Midbrain (tissue), 1 donor: Measurements from ENCODE around the gene DOLPP1.
A peak's percentile ranks its signal among the peaks of the same experiment; 100 is the strongest.

ENCODE experiments used
- DNase-seq: peaks from one replicate; lab custom pipeline; 2025; lab: John Stamatoyannopoulos, UW

Gene DOLPP1

DNA sequence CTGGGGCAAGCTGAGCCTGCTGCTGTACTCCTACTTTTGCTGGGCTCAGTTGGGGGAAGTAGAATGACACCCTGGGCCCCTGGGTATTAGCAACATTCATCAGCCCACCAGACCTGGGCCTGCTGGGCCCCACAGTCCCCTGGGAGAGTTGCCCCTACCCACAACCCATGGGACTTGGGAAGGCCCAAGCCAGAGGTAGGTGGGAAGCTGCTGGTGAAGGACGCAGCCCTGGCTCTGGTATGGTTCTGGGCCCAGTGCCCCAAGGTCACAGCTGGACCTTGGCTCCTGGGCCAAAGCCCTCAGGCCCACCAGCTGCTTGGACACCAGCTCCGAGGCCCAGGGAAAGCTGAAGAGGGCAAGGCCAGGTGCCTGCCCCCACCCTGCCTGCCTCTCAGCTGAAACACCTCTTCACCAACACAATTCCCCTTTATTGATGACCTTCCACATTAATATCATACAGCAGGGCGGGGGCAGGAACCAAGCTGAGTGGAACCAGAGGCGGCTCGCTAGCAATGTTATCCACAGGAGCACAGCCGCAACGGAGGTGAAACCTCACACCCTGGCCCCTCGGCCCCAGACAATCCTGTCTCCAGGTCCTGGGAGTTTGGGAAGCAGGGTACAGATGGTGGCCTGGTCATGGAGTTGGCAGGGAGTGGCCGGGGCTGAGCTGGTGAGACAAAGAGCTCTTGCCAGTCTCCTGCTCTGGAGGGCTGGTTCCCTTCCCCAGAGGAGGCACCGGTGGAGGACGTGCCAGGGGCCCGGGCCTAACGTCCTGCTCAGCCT, 13.7 kb downstream of the DOLPP1 start:
- no peak for DNase-seq

DNA sequence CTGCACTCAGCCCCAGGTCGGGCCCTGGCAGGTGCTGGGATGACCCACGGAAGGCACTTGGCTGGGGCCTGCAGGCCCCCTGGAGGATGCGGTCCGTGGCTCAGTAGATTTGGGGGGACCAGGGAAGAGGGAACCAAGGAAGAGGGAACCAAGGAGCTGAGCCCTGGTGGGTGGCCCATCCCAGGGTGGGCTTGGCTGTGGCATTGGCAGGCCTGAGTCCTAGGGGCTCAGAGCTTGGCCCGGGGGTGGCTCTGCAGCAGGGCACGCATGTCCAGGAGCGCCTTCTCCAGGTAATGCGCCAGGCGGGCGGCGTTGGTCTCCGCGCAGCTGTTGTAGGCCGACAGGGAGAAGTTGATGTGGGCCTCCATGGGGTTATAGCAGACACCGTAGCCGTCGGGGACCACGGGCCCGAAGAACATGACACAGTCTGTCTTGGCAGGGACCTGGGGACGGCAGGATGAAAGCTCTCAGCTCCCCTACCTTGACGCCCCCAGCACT, 14.3 kb downstream of the DOLPP1 start:
- DNase-seq: no peak

DNA sequence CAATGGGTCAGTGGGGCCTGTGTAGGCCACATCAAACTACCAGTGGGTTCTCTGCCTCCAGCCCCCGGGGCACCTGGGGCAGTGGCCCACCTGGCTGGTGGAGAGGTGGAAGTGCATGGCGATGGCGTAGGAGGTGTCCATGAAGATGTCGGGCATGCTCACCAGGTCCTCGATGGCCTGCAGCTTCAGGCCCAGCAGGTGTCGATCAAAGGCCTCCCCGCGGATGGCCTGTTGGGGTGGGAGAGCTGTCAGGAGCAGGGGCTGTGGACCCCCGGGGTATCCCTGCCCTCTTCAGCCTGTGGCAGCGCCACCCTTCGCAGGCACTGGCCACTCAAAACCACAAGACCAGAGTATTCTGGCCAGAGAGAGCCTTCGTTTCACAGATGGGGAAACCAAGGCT, 15.0 kb downstream of the DOLPP1 start:
- no peak for DNase-seq

DNA sequence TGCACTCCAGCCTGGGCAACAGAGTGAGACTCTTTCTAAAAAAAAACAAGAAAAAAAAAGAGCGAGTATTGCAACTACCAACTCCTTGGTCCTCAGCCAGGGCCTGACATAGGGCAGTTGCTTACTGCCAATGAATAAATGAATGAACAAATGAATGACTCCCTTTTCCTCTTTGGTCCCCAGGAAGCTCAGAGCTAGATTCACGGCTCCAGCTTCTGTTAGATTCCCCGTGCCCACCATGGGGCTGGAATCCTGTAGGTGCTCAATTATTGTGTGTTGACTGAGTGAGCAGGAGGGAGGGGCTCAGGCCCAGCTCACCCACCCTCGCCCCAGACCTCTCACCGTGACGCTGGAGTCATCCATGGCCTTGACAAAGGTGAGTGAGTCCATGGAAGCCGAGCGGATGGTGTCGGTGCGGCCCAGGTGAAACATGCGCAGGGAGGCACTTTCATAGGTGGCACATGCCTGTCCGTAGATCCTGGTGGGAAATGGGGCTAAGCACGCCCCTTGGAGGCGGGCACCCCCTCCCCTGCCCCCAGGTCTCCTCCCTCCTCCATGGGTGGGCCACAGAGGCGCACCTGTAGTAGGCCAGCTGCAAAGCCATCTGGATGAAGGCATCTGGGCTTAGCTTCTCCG, 16.9 kb downstream of the DOLPP1 start:
- no peak for DNase-seq

DNA sequence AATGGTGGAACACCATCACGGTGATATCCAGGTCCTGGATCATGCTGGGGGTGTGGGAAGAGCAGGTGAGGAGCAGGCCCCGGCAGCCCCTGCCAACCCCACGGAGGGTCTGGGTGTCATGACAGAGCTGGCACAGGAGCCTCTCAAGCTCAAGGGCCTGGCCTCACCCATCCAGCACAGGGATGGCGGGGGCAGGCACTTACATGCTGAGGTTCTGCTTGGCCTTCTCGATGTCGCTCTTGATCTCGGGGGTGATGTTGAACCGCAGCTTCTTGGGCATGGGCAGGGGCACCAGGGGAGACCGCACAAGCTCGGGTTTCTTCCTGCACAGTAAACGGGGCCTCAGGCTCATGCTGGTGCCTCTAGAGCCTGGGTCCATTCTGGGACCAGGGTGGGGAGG, 17.4 kb downstream of the DOLPP1 start:
- DNase-seq: no peak

DNA sequence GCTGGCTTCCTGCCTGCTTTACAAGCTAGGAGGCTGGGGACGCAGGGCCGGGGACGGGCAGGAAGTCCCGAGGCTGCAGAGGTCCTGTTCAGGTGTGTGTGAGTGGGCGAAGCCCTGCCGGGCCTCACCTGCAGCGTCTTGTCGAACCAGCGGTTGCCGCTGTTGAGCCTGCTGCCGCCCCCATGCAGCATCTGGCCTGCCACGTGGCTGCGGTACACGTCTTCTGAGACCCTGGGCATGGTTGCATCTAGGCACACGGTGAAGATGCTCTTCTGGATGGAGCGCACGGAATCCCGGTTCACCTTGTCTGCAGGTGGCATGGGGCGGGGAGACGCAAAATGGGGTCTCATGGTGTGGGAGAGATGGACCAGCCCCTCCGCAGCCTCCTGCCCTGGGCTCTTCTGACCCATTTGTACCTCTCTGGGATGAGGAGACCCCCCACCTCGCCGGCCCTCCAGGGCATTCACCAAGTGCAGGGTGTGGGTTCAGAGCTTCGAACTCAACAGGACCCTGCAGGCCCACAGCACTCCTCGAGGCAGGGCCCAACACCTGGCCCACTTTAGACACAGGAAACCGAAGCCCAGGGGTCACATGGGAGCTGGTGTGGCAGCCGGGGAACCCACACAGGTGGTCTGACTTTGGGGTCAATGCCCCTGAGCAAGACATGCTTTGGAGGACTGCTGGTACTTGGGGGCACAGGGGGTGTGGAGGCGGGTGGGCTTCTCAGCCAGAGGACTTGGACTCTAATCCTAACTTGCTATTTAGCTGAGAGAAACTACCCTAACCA, 19.7 kb downstream of the DOLPP1 start:
- no peak for DNase-seq

DNA sequence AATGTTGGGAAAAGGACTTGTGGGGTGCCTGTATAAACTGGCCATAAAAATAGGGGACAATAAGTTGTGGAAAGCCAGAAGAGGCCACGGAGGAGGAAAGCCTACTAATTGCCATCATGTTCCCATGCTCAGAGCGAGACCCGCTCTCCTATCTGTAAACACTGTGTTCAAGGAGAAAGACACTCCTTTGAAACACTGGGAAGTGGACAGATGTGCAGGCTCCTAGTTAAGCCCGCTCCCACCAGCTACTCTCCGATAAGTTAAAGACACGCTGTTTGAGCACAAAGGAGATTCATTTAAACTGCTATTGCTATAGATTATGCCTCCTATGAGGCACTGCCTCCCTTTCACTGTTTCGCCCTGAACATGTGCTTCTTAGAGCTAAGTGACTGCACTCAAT, 20.4 kb downstream of the DOLPP1 start:
- no peak for DNase-seq

DNA sequence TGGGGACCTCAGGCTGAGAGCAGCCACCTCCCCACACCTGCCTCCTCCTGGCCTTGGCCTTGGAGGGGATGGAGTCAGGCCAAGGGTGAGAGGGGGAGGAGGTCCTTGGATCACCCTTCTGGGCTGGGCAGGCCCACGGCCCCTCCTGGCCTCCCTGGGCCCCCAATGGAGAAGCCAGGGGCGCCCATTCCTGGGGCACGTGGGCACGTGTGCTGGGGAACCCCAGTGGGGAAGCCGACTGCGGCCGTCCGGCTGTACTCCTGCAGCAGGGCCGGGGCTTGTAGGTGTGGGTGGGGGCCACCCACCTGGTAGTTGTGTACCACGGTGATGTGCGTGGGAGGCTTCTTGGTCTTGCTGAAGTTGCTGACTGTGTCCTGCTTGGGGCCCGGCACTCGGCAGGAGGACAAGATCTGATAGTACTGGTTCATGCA, 21.2 kb downstream of the DOLPP1 start:
- DNase-seq: no peak

DNA sequence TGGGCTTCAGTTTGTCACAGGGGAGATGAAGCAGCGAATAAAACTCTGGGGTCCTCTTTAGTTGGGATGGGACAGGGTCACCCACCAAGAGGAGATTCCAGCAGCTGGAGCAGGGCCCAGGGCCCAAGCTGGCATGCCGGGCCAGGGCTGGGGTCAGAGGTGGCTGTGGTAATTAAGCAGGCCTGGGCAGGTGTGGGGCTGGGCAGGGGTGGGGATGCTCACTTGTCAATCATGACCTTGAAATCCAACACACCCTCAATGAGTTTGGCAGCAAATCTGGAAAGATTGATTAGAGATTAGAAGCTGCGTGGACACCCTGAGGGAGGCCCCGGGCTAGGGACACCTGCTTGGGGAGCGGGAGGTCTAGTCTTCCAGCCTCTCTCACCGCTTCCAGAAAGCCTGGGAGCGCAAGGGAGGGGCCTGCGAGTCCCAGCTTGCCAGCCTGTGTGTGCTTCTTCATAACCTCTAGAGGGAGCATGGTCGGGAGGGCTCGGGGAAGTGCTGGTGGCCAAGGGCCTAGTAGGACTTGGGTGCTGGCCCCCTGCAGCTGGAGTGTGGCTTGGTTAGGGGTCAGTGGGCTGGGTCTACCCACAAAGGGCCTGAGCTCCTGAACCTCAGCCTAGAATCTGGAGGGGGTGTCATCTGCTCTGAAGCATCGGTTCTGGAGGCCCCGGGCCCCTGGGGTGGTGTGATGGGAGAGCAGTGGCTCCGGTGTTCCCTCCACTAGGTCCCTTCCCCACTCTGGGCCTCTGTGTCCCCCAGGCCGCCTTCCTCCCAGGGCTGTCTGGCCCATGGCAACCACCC, 22.1 kb downstream of the DOLPP1 start:
- peak; percentile 20 for DNase-seq

DNA sequence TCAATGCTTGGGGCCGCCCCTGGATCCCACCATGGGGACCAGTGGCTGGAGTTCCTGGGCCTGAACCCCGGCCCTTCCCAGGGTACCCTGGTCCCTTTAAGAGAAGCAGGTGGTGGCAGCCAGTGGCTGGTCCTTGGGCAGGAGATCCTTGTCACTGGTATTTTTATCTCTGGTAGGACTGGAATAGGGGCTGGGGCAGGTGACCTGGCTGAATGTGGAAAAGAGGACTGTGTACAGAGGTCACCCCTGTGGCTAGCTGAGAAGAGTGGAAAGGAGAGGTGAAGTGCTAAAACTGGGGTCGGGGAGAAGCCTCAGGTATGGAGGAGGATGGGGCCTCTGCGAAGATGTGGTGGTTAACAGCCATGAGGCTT, 22.7 kb downstream of the DOLPP1 start:
- DNase-seq: no peak

DNA sequence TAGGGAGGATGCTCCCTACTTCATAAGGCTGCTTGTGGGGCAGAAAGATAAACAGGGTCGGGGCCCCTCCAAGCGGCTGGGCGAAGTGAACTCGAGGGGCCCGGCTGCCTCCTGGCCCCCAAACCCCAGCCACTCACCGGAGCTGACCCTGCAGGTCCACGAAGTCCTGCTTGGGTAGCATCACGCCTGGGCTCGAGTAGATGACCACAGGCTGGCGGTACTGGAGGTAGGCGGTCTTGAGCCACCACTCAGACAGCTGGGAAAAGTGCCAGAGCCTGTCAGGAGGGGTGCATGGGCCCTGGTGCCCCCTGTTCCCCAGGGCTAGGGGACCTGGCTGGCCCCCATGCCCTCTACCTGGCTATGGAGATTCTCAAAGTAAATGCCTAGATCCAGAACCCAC, 23.1 kb downstream of the DOLPP1 start:
- DNase-seq: no peak

DNA sequence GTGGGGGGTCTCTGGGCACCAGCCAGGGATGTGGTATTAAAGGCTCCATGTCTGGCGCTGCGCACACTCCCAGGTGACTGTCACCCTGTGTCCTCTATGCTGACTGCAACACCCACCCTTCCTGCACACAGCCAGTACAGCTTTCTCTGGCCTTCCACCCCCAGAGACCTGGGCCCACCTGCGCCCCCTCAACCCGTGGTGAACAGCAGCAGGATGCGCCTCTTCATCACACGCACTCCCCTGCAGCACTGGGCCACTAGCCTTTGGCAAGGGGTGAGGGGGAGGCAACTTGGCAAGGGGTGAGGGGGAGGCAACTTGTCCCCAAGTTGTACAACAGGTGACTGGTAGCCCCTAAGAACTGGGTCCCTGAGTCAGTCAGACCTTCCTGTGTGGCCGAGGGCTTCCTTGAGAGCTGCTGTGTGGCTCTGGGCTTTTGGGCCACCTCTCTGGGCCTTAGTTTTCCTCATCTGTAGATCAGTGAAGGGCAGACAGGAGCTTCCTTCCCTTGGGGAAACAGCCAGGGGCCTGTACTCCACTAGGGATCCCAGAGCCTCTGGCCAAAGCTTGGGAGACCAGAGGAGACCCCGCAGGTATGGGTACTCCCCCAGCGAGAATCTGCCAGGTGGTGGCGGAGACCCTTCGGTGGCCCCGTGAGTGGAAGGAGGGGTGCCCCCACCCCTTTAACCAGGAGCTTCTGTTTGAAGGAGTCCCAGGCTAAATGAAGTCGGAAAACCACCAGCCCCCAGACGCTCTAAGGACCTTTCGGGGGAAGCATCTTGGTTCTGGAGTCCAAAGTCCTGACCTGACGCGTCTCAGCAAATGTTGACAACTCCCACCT, 25.2 kb downstream of the DOLPP1 start:
- no peak for DNase-seq

DNA sequence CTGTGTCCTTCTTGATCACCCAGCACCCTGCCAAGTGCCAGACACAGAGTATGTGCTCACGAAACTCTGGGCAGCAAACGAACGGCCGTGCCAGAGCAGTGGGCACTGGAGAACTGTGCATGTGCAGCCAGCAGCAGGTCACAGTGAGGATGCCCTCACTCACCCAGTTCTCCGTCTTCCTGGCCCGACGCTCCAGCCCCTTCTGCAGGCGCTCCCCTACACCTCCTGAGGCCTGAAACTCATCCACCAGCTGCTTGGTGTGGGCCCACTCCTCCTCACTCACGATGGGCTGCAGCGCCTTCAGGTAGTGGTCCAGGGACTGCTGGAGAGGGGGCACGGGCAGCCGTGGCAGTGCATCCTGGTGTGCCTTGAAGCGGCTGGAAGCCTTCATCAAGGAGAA, 26.7 kb downstream of the DOLPP1 start:
- no peak for DNase-seq

DNA sequence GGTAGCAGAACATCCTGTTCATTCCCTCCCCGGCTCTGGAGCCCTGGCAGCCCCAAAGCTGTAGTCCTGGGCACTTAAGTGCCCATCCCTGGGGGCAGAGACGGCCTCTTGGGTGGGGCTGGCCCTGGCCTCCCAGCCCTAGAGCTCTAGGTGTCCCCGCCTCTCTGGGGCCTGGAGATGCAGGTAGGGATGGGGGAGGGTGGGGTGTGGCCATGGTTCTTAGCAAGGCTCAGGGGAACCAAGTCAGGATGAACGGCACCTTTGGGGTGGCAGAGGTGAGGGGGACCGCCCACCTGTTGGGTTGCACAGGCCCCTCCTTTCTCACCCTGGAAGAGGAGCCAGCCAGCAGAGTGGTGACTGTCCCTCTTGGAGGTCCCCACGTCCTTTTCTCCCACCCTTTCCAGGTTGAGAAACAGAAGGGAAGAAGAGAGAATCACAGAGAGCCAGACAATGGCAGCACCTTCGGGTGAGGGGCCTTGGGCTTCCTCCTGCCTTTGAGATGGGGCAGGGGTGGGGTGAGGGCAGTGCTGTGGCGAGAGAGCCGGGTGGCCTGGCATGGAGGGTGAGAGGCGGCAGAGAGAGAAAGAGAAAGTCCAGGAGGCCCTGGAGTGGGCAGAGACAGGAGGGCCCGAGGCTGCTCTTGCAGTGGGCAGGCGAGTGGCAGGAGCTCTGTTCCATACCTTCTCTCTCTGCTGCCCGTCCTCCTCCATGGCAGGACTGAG, 27.3 kb downstream of the DOLPP1 start:
- DNase-seq: no peak

DNA sequence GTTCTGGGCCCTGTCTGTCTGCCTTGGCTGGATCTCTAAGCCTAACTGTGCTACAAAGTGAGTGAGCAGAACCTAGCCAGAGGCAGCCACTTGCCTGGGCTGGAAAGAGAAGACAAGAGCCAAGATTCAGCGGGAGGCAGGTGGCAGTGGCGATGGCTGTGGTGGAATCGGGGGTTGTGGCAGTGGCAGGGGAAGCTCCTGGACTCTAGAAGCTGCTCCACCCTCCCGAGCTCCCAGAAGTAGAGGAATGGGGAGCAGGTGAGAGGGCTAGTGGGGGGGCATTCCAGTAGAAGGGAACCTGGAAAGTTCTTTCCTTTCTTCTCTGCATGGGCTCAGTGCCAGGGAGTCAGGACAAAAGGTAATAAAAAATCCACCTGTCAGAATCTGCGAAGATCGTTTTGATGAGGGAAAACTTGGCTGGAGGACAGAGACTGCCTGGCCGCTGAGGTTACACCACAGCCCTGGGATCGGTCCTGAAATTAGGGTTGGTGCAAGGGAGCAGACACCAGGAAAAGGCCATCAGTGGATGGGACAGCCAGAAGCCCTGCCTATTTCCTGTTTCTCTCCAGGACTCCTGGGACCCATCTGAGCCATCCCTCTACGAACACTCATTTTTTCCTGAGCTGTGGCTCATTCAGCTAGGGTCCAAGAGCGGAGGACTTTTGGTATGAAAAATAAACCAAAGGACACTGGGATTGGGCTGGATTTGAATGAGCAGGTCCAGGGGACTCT, 28.1 kb downstream of the DOLPP1 start:
- DNase-seq: no peak

DNA sequence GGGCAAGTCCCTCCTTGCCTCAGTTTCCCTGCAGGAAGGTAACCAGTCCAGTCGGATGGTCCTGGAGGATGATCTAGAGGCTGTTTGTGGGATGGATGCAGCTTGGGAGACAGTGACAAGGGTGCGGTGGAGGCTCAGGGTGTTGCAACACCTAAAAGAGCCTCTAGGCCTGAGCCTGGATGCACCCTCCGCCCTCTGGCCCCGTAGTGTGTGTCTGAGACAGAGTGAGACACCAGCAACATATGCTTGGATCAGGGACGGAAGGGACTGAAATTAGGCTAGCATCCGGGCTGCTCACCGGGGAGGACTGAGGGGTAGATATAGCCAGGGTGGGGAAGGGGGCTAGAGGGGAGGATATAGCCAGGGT, 28.6 kb downstream of the DOLPP1 start:
- DNase-seq: no peak

DNA sequence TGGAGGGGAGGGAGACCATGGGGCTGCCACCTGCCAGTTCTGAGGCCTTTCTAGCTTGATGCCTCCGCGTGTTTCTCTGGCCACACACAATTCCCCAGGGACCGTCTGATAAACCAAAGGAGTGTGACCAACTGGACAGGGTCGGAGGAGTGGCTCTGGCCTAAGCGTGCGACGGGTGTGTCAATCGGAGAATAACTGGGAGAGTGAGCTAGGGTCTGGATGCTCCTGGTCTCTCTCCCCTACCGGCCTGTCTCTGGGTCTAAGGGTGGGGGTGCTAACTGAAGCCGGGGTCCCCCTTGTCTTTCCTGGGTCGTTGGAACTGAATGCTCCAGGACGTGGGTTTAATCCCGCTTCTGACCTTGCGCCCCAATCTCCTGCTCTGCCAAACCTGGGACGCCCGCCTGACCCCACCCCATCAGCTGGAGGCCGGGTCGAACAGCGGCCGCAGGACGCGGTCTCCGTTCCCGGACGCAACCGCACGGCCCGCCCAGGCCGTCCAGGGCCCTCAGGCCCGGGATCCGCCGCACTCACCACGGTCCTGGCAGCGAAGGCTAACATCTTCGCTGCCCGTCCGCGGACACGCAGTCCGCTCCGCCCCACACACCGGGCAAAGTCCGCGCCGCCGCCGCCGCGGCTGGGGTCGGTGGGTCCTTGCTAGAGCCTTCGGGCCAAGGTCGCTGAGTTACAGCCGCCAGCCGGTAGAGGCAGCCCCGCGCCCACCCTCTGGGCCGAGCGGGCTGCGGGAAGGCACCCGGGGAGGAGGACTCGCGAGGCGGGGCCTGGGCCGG, 29.2 kb downstream of the DOLPP1 start:
- no peak for DNase-seq

DNA sequence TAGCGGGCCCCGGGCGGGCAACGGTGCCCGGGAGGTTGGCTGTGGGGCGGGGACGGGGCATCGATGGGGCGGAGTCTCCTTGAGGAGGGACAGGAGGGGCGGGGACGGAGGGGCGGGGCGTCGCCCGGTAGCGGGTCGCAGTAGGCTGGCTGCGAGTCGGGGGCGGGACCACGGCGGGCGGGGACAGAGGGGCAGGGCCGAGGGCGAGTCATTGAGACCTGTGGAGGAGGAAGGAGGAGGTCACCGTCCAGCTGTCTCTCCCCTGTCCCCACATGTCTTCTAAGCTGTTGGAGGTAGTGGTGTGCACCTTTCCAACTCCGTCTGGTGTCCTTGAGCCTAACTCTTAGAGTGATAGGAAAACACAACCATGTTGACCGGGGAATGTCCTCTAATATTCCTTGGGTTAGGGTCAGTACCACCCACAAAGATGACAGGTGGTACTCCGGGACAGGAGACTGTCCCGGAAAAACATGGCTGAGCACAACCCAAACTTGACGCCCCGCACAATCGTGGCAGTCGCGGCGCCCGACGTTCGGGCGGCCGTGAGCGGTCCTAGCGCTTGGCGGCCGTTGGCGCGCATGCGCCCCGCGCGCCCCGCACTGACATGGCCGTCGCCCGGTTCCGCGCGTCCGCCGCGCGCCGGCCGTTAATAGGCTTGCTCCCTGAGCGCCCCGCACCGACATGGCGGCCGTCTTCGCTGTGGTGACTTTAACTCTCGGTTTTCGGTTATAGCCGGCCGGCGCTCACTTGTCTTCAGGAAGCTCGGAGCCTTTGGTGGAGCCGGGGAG, 30.0 kb downstream of the DOLPP1 start, which contains the start of the genes CRAT and PTPA:
Gene CRAT, minus strand, starts transcription at position 54 of the 788 bp plus-strand sequence. CDS start 284 bp downstream, outside the sequence.
Gene PTPA, plus strand, starts transcription at position 676 of the 788 bp plus-strand sequence. CDS start 186 bp downstream, outside the sequence.
- peak; percentile 95 for DNase-seq
